ENCODE results near the gene PTPN2.
"Not testable (repeated sequence)": the region's sequence is repeated elsewhere in the genome, so short reads cannot be mapped to it uniquely, and the experiment has no call there.

The PTPN2 gene

DNA sequence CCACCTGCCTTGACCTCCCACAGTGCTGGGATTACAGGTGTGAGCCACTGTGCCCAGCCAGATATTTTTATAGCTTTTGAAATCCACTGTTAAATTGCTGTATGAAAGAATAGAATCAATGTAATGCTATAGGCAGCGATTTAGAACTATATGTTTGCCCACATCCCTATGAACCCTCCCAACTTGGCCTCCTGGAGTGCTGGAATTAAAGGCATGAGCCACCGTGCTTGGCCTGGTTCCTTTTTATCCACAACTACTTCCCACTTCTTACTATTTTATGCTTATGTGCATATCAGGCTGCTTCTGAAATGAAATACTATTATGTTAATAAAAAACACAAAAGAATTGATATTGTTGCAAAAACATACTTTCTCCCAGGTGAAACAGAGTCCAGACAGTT lies 11.6 kb upstream of the PTPN2 start:
- in situ Hi-C loops (cut with MboI; ENCODE audit: low sequenced_read_pairs), result no loop called here

DNA sequence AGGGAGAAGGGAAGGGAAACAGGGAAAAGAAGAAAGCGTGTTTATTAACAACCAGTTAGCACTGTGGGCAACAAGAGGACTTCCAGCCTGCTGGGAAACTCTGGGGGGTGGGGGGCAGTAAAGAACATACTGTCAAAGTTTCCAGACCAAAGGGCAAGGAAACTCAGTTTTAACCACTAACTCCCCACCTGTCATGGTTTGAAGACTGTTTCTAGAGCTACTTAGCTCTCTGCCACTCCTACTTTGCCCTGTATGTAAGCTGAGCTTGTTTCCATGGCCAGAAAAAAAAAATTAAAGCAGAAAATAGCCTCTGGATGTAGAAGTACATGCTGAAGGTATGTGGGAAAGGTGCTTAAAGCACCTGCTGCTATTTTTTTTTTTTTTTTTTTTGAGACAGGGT lies 11.0 kb upstream of the PTPN2 start:
- in situ Hi-C loops (cut with MboI; ENCODE audit: low sequenced_read_pairs), result no loop called here

GRCh38 chr18:12891561-12891960 lies 7.5 kb upstream of the PTPN2 start:
- in situ Hi-C loops (cut with MboI; ENCODE audit: low sequenced_read_pairs), result no loop called here

GRCh38 chr18:12890964-12891363 lies 6.9 kb upstream of the PTPN2 start:
- in situ Hi-C loops (cut with MboI; ENCODE audit: low sequenced_read_pairs), result no loop called here

DNA sequence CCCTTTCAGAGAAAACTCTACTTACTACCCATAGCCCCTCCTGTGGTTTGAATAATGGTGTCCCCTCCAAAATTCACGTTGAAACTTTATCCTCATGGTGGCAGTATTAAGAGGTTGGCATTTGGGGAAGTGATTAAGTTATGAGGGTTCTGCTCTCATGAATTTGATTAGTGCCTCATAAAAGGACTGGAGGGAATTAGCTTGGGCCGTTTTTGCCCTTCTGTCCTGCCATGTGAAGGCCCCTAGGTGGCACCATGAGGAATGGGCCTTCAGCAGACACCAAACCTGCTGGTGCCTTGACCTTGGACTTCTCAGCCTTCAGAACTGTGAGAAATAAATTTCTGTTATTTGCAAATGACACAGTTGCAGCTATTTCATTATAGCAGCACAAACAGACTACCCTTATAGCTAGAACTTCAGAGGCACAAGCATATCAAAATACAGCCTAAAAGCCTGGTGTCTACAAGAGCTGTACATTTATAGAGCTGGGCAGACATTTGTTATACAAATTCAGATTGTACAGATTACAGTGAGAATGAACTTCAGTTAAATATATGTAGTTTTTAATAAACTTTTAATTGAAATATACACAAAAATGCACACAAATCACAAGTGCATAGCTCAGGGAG lies 2.6 kb upstream of the PTPN2 start:
- in situ Hi-C loops (cut with MboI; ENCODE audit: low sequenced_read_pairs), result no loop called here

DNA sequence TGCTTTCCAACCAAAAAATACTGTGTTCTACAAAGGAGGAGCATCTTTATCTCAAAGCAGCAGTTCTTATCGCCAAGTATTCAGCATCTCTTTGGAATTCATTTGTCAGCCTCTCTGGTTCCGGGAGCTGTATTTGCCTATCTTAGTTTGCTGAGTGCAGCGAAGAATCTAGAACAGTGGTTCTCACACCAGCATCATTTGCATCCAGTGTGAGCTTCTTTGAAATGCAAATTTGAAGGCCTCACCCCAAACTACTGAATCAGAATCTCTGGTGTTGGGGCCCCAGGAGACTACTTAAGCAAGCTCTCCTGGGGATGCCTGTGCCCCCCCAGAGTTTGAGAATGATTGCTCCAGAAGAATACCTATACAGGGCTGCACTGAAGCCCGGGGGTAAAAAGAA lies 1.5 kb upstream of the PTPN2 start:
- in situ Hi-C loops (cut with MboI; ENCODE audit: low sequenced_read_pairs), result no loop called here

- in situ Hi-C loops (cut with MboI; ENCODE audit: low sequenced_read_pairs), result no loop called here
Measured at GRCh38 chr18:12884406-12885323, 628 bp upstream of the PTPN2 start.

DNA sequence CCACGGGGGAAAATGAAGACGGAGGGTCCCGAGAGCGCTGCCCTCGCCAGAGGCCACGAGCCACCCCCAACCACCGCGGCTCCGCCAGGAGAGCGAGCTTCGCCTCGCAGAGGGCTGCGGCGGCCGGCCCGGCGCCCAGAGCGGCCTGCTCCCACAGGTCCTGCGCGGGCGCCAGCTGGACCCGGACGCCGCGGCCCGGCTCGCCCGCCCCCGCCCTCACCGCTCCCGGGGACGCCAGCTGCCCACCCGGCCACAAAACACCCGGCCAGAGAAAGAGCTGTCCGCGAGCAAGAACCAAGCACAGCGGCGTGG lies 709 bp downstream of the PTPN2 start:
- in situ Hi-C loops (cut with MboI; ENCODE audit: low sequenced_read_pairs), result no loop called here

DNA sequence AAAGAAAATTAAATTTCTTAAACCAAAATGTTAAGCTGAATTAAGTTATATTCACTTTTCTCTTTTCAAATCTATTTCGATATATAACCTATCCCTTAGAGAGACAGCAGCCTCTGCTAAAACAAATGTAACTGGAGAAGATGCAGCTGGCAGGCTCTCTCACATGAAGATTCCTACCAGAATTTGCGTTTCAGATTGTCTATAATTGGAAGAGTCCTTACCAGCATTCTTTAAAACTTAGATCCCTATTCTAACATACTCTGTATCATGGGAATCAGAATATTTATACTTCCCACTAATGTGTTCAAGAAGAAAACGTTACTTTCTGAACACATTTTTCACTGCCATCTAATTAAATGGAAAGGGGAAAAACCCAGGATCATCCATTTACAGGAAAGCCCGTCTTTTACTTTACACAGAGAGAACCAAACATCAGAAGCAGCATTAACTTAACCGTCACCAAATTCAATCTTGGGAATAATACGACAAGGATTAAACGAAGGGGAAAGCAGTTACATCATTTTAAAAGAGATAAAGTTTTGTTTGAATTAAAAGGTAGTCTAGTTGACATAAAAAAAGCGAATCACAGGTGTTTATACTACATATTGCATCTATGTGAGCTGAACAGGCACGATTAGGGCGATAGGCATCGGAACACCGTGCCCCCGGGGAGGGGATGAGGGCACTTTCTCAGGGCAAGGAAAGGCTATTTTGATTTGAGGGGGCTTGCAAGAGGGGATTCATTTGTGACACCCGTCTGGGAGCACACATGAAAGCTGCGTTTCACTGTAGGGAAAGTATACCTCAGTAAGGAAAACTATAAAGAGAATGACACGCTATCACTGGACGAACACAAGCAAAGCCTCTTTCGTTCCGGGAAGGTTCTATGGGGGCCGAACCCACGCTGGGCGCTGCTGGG lies 1.3 kb downstream of the PTPN2 start:
- in situ Hi-C loops (cut with MboI; ENCODE audit: low sequenced_read_pairs), result no loop called here

- in situ Hi-C loops (cut with MboI; ENCODE audit: low sequenced_read_pairs), result no loop called here
Measured at GRCh38 chr18:12880541-12880910, 3.5 kb downstream of the PTPN2 start.

DNA sequence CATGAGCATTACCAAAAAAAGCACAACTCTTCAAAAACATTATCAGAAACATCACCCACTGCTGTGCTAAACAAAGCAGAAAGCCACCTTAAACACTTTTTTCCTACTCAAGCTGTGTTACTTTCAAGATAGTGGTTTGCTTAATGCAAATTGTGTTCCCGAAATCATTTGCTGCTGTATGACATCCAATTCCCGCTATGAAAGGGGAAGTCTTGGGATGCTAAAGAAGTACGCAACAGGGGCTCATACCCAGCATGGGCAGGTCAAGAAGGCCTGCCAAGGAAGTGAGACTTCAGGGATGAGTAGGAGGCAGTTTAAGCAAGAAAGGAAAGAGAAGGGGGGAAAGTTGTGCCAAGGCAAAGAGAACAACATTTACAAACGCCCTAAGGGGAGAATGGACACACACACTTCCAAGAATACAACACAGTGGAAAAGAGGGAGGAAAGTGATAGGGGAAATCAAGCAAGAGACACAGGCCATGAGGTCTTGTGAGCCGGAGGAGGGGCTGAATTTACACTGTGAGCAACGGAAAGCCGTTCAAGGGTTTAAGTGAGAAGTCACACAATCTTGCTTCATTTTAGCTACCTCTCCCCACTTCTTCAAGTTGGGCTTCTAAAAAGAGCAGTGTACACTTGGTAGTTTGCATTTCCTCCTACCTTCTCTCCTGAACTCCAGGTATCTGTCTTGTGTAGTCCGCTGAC lies 4.0 kb downstream of the PTPN2 start:
- in situ Hi-C loops (cut with MboI; ENCODE audit: low sequenced_read_pairs), result no loop called here

DNA sequence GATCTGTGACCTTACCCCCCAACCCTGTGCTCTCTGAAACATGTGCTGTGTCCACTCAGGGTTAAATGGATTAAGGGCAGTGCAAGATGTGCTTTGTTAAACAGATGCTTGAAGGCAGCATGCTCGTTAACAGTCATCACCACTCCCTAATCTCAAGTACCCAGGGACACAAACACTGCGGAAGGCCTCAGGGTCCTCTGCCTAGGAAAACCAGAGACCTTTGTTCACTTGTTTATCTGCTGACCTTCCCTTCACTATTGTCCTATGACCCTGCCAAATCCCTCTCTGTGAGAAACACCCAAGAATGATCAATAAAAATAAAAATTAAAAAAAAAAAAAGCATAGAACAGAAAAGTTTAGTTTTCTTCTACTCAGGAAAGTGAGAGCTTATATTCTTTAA lies 9.0 kb downstream of the PTPN2 start:
- in situ Hi-C loops (cut with MboI; ENCODE audit: low sequenced_read_pairs), result not testable (repeated sequence)

- in situ Hi-C loops (cut with MboI; ENCODE audit: low sequenced_read_pairs), result not testable (repeated sequence)
Measured at GRCh38 chr18:12873961-12874567, 10.0 kb downstream of the PTPN2 start.

DNA sequence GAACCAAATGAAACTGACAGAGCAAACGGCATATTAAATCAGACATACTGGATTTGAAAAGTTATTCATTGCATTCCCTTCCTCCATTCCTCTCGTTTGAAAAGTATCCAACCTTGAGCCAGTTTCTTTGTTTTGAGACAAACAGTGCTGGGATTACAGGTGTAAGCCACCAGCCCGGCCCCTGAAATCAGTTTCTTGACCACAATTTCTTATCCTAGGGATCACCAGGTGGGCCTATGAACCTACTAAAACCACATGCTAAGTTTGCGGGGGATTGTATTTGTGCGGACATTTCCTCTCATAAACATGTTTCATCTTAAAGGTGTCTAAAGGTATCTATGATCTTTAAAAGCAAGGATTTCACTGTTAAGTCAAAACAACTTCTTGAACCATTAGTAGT lies 11.6 kb downstream of the PTPN2 start:
- in situ Hi-C loops (cut with MboI; ENCODE audit: low sequenced_read_pairs), result no loop called here

- in situ Hi-C loops (cut with MboI; ENCODE audit: low sequenced_read_pairs), result no loop called here
Measured at GRCh38 chr18:12868576-12868975, 15.5 kb downstream of the PTPN2 start.

DNA sequence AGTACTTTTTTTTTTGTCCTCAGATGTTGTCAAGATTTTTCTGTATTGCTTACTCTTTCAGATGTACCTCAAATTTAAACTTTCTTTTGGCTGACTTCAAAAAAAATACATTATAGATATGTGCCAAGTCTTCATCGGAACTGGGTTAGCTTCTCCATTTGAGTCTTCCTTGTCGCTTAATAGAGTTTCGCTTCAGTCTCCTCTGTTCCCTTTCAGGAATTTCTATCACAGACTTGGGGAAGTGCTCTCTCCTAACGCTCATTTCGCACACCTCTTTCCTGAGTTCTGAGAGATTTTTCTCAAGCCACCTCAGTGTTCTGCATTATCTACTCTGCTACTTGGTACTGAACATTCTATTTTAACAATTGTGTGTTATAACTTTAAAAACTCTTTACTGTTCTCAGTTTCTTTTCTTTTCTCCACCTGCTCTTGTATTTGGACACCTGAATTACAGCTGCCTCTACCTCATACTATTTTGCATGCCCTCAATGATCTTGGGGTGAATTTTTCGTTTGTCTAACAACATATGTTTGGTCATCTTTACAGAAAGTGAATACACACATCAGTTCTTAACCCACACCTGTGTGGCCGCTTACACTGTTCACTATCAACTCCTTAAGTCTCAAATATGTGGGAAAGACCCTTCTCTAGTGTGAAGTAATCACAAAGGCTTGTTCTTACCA lies 16.5 kb downstream of the PTPN2 start:
- in situ Hi-C loops (cut with MboI; ENCODE audit: low sequenced_read_pairs), result no loop called here

DNA sequence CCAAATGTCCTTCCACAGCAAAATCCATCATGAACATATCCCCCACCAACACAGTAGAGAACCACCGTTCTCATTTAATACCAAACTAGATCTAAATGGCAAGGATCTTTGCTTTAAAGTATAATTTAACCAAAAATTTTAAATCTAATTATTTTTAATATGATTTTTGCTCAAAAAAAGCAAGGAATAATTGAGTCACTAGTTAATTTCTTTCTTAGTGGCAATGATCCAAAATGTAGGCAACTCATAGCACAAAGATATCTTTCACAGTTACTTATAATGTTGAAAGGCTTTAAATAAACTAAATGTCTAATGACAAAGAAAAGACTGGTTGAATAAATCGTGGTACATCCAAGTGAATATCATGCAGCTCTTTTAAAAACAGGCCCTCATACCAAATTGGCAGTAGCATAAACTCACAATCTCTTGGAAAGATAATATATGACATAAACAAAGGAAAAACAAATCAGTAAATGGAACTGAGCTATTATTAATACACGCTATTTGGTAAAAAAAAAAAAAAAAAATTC lies 20.3 kb downstream of the PTPN2 start:
- in situ Hi-C loops (cut with MboI; ENCODE audit: low sequenced_read_pairs), result no loop called here

- in situ Hi-C loops (cut with MboI; ENCODE audit: low sequenced_read_pairs), result no loop called here
Measured at GRCh38 chr18:12862874-12863482, 21.1 kb downstream of the PTPN2 start.

GRCh38 chr18:12862467-12862866 lies 21.6 kb downstream of the PTPN2 start:
- in situ Hi-C loops (cut with MboI; ENCODE audit: low sequenced_read_pairs), result no loop called here

All from HL-60/S4 treated with phorbol 12-myristate 13-acetate at 8.2 ng/mL for 4 days and 3 days (cell line).